Ureter (tissue), 1 donor: ENCODE results near the gene SNAPIN. TPM values are rescaled to one million over a fixed set of nuclear protein-coding genes. Genes with fewer than 3 reads are reported as not detected.
A peak's percentile ranks its signal among the peaks of the same experiment; 100 is the strongest.
"Not testable (repeated sequence)": the region's sequence is repeated elsewhere in the genome, so short reads cannot be mapped to it uniquely, and the experiment has no call there.

Experiments
- DNase-seq: peaks from one replicate; pipeline ENCODE4 v3.0.0-alpha.2; 2020; ENCODE audit warnings: low spot score
- total RNA-seq: library from RNA; stranded (reverse); gene quantifications from one replicate; pipeline ENCODE4 v1.2.4, GENCODE V29; 2023
- donor health status: DM: yes; HTN: yes; CAD: no.

SNAPIN gene
- total RNA-seq, 1 donor from 2014 or later: 37.3 TPM

DNA sequence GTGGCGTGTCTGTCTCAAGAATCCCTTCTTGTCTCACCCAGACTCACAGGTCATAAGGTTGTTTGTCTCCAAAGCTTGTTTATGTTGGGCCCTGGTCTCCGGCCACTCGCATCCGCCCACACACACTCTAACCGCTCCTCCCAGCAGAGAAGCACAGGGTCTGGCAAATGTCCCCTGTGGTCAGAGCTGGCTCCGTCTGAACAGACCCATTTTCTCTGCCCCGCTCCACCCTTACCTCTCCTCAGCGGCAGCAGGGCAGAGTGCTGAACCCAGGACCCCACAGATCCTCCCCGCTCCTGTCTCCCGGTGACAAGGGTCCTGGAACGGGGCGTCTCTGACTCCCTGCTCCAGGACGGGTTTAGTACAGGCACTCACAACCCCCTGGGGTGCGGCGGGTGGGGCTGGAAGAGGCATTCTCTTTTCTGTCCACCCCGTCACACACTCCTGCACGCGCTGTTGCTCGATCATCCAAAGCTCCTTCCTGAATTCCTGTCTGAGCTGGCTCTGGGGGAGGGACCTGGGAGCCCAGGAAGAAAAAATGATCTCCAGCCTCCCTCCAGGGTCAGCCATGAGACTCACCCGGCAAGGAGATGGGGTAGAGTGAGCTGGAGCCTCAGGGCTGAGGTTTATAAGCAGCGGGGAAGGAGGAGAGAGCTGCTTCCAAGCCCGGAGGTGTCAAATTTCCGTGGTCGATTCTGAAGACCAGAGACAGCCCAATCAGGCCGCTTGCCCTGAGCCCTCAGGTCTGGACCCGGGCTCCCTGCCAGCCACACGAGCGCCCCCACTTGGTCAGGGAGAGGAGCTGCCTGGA is 31.4 kb upstream of the SNAPIN start, which contains the start of gene S100A13:
TSS of gene S100A13 (minus strand) at position 602 of the 811 bp plus-strand sequence. CDS start 1,033 bp downstream, outside the sequence.
- peak; percentile 81 for DNase-seq

DNA sequence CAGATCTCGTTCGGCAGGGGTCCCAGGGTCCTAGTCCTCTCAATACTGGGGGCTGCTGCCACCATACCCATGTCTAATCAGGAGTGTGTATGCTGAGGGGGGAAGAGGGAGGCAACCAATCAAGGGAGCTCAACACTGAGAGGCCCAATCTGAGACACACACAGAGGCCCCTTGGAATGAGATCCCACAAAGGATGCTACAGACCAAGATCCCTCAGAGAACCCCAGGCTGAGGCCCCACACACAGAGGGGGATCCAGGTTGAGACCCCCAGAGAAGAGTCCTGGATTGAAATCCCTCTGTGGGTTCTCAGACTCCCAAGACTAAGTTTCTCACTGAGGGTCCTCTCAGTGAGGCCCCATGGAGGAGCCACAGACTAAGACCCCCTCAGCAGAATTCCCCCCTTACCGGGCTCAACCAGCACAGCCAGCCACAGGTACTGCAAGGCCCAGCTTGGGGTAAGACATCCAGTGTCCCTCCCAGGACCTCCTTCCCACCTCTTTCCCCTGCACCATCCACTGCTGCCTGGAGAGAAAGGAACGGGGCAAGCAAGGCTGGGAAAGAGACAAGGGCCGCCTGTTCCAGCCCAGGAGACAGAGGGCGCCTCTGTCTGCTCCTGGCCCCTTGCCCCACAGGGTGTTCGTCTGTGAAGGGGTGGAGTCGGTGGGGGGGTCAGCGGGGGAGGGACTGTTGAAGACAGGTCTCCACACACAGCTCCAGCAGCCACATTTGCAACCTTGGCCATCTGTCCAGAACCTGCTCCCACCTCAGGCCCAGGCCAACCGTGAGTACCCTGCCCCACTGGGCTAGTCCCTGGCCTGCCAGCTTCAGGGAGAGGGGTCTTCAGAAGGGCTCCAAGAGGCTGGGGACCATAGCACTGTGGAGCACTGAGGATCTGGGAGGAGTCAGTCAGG is 30.5 kb upstream of the SNAPIN start, which contains the start of gene S100A1:
TSS of gene S100A1 (plus strand) at position 720 of the 912 bp plus-strand sequence. CDS start 2,088 bp downstream, outside the sequence.
- no peak for DNase-seq

DNA sequence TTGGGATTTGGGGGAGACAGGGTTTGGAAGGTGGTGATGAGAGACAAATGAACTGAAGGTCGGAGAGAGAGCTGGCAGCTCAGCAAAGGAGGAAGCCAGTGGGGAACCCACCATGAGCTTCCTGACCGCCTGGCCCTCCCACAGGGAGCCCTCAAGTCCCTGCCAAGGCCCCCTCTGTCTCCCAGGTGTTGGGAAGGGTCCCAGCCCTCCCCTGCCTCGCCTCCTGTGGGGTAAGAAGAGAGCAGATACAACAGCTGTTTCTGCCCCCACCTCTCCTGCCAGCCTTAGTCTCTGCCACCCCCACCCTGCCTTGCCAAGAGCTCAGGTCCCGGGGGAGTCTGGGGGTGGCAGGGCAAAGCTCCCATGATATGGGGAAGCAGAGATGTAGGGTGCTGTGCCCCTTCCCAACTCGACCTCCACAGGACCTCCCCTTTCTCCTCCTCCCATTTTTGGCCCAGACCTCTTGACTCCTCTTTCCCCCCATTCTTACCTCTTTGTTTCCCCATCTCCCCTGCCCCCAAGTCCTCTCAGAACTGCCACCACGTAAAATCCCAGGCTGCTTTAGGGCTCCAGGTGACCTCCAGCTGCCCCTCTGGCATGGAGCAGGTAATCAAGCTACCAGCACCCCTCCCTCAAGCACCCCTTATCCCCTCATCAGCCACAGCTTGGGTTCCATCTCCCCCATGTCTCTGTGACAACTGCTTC is 29.7 kb upstream of the SNAPIN start:
- DNase-seq: no peak

DNA sequence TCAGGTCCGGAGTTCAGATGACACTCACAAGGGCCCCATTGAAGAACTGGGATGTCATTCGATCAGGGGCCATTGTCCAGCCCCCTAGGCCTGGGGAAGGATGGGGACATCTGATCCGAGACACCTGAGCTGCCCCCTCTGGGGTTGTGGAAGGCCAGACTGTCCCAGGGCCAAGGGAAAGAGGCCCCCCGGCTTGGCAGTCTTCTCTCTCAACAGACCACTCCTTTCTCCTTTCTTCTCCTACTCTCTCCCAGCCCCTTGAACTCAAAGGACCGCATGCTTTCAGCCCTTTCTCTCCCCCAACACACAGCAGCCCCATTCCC is 29.2 kb upstream of the SNAPIN start:
- DNase-seq: no peak

DNA sequence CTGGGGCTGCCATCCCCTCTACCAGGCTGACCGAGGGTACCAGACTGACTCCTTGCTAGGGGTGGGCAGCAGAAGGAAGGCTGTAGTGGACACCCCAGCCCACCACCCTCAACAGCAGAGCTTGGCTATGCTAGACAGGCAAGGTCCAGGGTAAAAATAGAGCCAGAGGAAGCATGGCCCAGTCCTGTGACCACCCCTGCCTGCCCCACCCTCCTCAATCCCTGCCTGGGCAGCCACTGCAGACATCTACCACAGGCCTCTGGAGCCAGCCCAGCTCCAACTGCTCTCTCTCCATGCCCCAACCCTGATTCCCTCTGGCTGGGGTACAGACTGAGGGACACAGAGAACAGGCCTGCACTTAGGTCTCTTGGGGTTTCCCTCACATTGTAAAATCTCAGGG is 28.5 kb upstream of the SNAPIN start:
- DNase-seq: no peak

DNA sequence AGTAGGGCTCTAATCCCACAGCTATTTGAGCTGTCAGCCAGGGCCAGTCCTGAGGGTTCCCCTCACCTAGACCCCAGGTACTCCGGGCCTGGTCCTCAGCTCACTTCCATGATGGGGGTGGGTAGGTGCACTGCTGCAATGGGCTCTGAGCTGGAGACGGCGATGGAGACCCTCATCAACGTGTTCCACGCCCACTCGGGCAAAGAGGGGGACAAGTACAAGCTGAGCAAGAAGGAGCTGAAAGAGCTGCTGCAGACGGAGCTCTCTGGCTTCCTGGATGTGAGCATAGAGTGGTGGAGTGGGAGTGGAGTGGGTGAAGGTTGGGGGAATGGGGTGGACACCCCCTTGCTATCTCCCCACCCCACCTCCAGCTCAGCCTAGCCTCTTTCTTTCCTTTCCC is 28.1 kb upstream of the SNAPIN start:
- no peak for DNase-seq

DNA sequence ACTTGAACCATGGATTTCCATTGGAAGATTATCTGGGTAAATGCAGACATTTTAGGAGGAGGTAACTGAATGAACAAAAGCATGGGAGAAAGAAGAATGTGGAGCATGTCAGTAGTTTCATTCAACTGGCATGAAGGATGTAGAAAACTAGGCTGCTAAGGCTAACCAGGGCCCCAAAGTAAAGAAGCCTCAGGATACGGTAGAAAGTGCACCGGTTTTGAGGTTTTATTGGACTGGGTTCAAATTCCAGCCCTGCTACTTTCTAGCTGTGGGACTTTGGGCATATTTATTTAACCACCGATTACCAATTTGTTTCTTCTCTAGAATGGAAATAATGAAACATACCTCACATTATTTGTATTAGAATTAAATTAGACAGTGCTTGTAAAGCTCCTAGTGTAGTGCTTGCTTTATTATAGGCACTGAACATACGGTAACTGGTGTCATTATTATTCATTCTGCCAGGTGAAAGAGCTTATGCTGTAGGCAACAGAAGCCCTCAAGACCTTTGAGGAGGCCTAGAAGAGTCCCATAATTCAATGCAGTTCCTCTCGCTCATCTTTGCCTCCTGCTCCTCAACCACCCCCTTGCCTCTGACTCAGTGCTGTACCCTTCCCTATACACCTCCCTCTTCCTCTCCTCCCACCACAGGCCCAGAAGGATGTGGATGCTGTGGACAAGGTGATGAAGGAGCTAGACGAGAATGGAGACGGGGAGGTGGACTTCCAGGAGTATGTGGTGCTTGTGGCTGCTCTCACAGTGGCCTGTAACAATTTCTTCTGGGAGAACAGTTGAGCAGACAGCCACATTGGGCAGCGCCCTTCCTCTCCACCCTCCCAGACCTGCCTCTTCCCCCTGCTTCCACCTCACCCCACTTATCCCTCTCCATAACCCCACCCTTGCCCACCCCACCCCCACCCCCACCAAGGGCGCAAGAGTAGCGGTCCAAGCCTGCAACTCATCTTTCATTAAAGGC is 27.2 kb upstream of the SNAPIN start:
- no peak for DNase-seq

DNA sequence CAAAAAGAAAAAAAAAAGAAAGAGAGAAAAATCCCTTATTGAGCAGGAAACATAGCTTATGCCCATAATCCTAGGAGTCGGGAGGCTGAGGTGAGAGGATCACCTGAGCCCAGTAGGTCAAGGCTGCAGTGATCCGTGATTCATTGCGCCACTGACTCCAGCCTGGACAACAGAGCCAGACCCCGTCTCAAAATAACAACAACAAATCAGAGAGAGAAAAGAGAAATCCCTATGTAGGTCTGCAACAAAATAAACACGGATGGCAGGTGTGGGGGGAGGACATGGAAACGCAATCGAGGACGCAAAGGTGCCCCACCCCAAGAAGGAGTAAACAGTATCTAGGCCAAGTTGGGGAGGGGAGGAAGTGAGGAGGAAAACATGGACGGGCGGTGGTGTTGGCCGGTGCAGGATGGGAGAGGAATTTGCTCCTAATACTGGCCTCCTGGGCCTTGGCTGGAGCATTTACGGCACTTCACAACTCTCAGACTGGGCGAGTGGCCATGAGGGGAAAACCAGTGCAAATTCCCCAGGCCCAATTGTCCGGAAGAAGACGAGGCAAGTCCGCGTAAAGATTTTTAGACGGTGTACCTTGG is 25.2 kb upstream of the SNAPIN start:
- no peak for DNase-seq

DNA sequence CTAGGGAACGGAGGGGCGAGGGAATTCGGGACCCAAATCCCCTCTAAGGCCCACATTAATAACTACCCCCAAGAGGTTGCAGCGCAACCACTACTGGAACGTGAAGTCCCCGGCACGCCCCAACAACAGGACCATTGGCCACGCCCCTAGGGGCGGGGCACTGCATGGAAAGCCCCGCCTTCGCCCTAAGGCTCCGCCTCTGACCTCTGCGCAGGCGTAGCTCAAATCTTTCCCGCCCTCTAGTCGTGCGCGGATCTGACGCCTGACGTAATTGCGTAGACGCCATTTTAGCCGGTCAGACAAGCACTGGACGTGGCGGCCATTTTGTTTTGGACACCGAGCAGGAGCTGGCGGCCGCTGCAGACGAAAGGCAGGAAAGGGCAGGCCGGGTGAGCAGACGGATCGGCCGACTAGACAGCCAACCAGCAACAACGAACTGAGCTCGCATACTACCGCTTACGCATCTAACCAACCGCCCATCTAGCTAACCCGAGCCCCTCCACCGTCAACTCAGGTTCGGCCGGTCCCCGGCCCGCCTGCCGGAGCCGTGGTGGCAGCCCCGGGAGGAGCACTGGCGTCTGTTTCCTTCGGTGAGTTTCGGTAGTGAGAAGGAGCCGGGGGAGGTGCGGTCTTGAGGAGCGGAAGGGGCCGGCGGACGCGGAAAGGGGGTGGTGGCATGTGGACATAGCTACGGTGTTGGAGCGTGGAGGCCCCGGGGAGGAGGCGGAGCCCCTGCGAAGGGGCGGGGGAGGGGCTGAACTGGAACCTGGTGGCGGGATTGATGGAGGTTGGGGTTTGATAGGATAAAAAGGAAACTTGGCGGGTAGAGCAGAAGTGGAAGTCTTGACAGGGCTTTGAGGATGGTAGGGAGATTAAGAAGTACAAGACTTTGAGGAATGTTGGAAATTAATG is 24.5 kb upstream of the SNAPIN start, which contains the start of gene CHTOP:
TSS of gene CHTOP (plus strand) at position 313 of the 912 bp plus-strand sequence. CDS start 2,523 bp downstream, outside the sequence.
- peak; percentile 98 for DNase-seq

DNA sequence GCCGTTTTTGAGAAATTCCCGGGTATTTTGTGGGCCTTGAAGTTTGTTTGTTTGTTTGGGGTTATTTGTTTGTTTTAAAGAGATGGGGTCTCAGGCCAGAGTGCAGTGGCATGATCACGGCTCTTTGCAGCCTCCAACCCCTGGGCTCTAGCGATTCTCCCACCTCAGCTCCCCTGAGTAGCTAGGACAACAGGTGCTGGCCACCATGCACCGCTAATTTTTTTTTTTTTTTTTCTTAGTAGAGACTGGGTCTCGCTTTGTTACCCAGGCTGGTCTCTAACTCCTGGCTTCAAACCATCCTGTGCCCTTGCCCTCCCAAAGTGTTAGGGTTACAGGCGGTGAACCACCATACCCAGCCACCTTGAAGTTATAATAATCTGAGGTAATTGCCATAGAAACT is 22.6 kb upstream of the SNAPIN start:
- DNase-seq: no peak

DNA sequence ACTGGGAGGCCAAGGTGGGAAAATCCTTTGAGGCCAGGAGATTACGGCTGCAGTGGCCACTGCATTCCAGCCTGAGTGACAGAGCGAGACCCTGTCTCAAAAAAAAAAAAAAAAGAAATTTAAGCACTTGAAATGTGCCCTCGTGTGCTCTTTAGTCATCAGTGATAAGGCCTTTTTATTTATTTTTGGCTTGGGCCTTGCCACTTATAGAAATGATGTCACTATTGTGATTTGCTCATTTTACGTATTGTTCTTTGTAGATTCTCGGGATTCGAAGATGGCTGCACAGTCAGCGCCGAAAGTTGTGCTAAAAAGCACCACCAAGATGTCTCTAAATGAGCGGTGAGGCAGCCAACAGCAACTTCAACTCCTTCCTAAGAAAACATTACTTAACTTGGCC is 22.2 kb upstream of the SNAPIN start:
- DNase-seq: no peak

DNA sequence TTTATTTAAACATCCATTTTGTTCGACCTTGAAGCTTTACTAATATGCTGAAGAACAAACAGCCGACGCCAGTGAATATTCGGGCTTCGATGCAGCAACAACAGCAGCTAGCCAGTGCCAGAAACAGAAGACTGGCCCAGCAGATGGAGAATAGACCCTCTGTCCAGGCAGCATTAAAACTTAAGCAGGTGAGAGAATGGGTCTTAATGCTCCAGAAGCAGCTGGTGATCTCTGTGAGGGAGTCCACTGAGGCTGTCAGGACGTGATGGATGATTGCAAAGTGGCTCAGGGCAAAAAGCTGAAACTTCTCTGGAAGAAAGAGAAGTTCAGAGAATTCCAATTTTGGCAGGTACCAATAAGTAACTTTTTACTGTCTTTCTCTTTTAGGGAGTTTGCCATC is 20.2 kb upstream of the SNAPIN start:
- no peak for DNase-seq

DNA sequence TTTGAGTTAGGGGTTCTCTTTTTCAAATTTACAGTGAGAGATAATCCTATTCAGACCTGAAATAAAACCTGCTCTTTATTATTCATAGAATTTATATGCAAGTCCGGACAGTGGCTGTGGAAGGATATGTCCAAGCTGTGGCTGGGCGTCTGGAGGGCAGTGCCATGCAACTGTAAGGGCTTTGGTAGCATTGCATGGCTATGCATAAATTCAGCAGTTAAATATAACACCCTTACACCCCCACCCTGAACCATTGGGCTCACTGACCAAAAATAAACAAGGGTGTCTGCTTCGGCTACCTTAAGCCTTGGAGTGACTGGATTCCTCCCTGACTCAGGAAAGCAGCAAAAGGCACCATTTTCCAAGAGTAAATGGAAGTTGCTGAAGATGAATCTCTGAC is 19.2 kb upstream of the SNAPIN start:
- no peak for DNase-seq

DNA sequence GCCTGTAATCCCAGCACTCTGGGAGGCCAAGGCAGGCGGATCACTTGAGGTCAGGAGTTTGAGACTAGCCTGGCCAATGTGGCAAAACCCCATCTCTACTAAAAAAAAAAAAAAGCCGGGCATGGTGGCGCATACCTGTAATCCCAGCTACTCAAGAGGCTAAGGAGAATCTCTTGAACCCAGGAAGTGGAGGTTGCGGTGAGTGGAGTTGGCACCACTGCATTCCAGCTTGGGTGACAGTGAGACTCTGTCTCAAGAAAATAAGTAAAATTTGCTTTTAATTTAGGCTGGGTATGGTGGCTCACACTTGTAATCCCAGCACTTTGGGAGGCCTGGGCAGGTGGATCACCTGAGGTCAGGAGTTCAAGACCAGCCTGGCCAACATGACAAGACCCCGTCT is 18.3 kb upstream of the SNAPIN start:
- not testable (repeated sequence) for DNase-seq

DNA sequence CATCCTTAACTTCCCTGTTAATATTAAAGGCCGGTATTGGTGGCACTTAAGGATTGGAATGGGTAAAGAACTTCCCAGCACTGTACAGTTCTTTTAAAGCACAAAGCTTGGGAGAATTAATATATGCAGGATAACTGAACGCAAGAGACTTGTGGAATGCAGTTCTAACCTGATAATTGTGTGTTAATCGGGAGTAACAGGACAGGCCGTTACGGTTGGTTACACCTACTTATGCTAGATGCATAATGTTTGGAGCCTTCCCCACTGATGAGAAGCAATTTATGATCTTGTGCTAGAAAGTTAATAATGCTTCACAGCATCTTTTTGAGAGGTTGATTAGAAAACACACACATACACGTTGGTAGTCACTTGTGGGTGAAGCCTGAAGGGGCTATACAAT is 17.6 kb upstream of the SNAPIN start:
- DNase-seq: no peak

DNA sequence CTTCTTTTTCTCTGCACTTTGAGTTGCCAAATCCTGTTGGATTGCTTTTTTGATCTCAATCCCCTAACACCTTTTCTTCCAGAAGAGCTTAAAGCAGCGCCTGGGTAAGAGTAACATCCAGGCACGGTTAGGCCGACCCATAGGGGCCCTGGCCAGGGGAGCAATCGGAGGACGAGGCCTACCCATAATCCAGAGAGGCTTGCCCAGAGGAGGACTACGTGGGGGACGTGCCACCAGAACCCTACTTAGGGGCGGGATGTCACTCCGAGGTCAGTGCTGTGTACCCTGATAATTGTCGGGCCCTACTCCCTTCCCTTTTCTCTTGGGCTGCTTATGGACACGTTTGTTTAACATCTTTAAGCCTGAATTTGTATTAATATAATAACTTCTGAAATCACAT is 16.3 kb upstream of the SNAPIN start:
- no peak for DNase-seq

DNA sequence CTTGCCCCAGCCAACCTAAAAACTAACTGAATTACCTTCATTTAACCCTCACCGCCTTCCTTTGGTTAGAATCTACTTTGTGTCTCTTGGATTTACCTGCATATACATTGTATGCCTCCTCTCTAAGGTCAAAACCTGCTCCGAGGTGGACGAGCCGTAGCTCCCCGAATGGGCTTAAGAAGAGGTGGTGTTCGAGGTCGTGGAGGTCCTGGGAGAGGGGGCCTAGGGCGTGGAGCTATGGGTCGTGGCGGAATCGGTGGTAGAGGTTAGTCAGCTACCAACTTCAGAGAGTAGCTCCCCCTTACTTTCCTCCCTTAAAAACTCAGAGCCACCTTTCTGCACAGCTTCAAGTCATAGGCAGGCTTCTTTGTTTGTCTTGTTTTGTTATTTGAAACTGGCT is 15.4 kb upstream of the SNAPIN start:
- DNase-seq: no peak

DNA sequence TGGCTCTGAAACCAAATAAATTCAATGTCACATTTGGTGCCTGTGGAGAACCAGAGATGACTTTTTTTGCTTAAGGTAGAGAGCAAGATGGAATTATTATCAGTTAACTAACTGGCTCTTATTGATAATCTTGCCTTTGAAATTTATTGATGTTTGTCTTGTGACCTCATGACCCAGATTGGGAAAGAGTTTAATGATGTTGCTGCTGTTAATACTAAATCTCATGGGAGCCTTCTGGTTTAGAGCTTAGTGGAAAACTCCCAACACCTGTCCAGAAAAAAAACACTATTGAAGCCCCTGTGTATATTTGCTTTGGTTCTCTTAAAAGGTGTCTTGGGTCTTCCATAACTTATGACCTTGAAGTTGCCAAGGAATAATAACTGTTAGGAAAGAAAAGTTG is 14.7 kb upstream of the SNAPIN start:
- no peak for DNase-seq

DNA sequence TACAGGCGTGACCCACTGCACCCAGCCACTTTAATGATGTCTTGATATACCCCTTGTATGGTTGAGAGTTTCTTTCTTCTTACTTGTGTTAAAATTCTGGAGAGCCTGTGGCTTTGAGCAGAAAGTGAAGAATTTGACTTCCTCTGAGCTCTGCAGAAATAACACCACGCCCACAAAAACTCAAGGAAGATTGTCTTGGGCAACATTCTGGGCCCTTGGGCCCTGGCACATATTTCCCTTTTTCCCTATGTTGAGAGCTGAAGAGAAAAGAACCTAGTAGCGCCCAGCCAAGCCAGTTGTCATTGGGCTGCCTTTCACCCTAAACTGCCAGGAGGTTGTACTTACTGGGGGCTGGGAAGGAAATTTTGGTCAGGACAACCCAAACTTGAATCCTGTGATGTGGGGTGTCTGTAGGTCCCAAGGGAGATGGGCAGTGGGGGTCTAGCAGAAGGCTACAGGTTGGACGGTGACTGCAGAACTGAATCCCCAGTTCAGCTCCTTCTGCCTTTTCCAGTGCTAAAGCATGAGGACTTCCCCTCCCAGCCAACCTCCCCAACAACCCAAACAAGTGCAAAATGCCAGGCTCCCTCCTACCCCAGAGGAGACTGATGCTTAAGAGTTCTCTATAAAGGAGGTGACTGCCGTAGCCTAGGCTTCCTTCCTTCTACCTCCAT is 11.7 kb upstream of the SNAPIN start:
- DNase-seq: no peak
